ENCODE data around the gene HERPUD1.
A peak's percentile ranks its signal among the peaks of the same experiment; 100 is the strongest.

Gene HERPUD1

DNA sequence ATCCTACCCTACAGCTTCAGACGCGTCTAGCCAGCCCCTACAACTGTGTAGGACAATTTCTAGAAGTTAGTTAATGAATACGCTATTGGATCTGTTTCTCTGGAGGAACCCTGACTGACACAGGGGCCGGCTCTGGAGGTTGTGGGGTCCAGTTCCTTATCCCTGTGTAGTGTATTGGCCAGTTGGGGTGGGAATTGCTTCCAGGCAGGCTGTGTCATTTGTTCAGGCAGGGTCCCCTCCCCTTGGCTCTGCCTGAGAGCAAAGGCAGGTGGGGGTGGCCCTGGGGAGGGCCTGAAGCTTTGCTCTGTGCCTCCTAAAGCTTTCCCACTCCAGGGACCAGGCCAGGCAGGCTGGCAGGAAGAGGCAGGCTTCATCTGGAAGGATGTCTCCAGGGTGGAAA lies 18.1 kb downstream of the HERPUD1 start (continued):
- TF ChIP-seq, protein P1, sequence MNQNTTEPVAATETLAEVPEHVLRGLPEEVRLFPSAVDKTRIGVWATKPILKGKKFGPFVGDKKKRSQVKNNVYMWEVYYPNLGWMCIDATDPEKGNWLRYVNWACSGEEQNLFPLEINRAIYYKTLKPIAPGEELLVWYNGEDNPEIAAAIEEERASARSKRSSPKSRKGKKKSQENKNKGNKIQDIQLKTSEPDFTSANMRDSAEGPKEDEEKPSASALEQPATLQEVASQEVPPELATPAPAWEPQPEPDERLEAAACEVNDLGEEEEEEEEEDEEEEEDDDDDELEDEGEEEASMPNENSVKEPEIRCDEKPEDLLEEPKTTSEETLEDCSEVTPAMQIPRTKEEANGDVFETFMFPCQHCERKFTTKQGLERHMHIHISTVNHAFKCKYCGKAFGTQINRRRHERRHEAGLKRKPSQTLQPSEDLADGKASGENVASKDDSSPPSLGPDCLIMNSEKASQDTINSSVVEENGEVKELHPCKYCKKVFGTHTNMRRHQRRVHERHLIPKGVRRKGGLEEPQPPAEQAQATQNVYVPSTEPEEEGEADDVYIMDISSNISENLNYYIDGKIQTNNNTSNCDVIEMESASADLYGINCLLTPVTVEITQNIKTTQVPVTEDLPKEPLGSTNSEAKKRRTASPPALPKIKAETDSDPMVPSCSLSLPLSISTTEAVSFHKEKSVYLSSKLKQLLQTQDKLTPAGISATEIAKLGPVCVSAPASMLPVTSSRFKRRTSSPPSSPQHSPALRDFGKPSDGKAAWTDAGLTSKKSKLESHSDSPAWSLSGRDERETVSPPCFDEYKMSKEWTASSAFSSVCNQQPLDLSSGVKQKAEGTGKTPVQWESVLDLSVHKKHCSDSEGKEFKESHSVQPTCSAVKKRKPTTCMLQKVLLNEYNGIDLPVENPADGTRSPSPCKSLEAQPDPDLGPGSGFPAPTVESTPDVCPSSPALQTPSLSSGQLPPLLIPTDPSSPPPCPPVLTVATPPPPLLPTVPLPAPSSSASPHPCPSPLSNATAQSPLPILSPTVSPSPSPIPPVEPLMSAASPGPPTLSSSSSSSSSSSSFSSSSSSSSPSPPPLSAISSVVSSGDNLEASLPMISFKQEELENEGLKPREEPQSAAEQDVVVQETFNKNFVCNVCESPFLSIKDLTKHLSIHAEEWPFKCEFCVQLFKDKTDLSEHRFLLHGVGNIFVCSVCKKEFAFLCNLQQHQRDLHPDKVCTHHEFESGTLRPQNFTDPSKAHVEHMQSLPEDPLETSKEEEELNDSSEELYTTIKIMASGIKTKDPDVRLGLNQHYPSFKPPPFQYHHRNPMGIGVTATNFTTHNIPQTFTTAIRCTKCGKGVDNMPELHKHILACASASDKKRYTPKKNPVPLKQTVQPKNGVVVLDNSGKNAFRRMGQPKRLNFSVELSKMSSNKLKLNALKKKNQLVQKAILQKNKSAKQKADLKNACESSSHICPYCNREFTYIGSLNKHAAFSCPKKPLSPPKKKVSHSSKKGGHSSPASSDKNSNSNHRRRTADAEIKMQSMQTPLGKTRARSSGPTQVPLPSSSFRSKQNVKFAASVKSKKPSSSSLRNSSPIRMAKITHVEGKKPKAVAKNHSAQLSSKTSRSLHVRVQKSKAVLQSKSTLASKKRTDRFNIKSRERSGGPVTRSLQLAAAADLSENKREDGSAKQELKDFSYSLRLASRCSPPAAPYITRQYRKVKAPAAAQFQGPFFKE (tag by site-specific recombination; IDR thresholded peaks at IDR 0.05; ENCODE audit: borderline replicate concordance) = no peak

DNA sequence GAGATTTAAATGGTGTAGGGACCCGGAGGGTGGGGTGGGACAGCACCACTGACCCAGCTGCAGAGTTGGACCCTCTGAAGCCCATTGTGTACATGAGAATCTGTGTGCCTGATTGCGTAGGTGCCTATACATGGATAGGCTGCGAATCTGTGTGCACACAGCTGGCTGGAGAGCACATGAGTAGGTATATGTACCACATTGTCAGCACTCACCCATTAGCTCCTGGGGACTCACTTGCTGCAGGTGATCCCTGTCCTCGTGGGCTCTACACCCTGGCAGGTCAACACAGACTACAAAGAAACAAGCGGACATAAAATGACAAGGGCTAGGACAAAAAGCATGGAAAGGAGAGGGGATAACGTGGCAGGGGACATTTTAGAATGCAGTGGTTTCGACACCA lies 18.5 kb downstream of the HERPUD1 start:
- TF ChIP-seq SP7 (tag by site-specific recombination; IDR thresholded peaks at IDR 0.05) (no peak), ZNF175 (tag by site-specific recombination; IDR thresholded peaks at IDR 0.05) (no peak), ZBTB7A (tag by site-specific recombination; IDR thresholded peaks at IDR 0.05; ENCODE audit: low read depth) (no peak), ZNF416 (tag by site-specific recombination; IDR thresholded peaks at IDR 0.05) (no peak), ZNF37A (tag by site-specific recombination; IDR thresholded peaks at IDR 0.05) (no peak), GLIS2 (tag by site-specific recombination; IDR thresholded peaks at IDR 0.05) (no peak)
- TF ChIP-seq, protein P2, sequence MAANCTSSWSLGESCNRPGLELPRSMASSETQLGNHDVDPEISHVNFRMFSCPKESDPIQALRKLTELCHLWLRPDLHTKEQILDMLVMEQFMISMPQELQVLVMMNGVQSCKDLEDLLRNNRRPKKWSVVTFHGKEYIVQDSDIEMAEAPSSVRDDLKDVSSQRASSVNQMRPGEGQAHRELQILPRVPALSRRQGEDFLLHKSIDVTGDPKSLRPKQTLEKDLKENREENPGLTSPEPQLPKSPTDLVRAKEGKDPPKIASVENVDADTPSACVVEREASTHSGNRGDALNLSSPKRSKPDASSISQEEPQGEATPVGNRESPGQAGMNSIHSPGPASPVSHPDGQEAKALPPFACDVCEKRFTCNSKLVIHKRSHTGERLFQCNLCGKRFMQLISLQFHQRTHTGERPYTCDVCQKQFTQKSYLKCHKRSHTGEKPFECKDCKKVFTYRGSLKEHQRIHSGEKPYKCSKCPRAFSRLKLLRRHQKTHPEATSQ (tag by site-specific recombination; IDR thresholded peaks at IDR 0.05) = no peak
- TF ChIP-seq, protein P3, sequence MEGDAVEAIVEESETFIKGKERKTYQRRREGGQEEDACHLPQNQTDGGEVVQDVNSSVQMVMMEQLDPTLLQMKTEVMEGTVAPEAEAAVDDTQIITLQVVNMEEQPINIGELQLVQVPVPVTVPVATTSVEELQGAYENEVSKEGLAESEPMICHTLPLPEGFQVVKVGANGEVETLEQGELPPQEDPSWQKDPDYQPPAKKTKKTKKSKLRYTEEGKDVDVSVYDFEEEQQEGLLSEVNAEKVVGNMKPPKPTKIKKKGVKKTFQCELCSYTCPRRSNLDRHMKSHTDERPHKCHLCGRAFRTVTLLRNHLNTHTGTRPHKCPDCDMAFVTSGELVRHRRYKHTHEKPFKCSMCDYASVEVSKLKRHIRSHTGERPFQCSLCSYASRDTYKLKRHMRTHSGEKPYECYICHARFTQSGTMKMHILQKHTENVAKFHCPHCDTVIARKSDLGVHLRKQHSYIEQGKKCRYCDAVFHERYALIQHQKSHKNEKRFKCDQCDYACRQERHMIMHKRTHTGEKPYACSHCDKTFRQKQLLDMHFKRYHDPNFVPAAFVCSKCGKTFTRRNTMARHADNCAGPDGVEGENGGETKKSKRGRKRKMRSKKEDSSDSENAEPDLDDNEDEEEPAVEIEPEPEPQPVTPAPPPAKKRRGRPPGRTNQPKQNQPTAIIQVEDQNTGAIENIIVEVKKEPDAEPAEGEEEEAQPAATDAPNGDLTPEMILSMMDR (tag by site-specific recombination; IDR thresholded peaks at IDR 0.05) = no peak
- TF ChIP-seq, protein P4, sequence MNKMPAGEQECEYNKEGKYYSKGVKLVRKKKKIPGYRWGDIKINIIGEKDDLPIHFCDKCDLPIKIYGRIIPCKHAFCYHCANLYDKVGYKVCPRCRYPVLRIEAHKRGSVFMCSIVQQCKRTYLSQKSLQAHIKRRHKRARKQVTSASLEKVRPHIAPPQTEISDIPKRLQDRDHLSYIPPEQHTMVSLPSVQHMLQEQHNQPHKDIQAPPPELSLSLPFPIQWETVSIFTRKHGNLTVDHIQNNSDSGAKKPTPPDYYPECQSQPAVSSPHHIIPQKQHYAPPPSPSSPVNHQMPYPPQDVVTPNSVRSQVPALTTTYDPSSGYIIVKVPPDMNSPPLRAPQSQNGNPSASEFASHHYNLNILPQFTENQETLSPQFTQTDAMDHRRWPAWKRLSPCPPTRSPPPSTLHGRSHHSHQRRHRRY (tag by site-specific recombination; IDR thresholded peaks at IDR 0.05) = no peak
- H3K27ac ChIP-seq (ENCODE audit: extremely low read depth, low read depth, low read length) = no peak overlapping the region
- POLR2A ChIA-PET = interaction anchor here (0.9 to 1.1 kb wide), 2 partner anchors 17 to 19 kb away, joined by 3 to 4 read pairs; partner anchors contain the start of gene HERPUD1

DNA sequence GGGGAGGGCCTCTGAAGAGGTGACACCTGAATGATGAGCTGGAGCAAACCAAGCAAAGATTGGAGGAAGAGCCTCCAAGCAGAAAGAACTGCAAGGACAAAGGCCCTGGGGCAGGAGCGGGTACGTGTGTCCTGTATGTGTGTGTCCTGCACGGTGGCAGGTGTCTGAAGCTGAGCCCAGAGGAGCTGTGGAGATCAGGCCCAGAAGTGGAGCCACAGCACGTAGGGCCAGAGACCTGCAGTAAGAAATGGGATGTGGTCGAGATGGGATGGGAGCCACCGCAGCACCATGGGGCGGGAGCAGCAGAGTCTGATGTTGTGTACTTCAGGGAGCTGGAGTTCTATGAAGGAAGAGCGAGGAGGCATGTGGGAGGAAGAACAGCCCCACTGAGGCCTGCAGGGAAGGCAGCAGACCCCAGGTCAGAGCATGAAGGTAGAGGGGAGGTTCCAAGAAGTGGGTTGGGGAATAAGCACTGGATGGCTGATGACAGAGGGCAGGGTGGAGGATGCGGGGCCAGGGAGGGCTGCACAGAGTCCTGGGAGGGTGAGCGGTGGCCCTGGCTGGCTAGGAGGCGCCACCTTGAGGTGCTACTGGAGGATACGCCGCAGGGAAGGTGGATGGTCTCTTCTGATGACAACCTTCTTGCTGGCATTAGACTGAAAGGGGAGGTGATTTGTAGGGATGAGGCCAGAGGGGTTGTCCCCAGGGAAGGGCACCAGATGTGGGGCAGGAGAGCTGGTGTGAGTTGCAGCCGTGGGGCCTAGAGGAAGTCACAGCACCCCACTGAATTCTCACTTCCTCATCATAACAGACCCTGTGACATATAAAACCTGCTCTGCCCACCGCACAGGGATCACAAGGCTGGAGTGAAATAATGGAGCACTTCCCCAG lies 19.2 kb downstream of the HERPUD1 start:
- Histone ChIP-seq H3K36me3 (ENCODE audit: control insufficient read depth in 2 of 2, insufficient read depth in 1 of 2, low read length in 2 of 2) (peaks cover 0 to 1% of the 10 kb centered on the region in 2 experiments; a peak in 1 of 3 replicates), H3K27ac (ENCODE audit: extremely low read depth, low read depth, low read length) (no peak overlapping the region), H3K4me1 (ENCODE audit: control insufficient read depth, insufficient read depth, low read length) (no peaks in the 10 kb centered on the region), H3K9me3 (ENCODE audit: control insufficient read depth, insufficient read depth, low read depth, low read length) (no peaks in the 10 kb centered on the region), H3K4me3 (ENCODE audit: low read depth, low read length) (no peak overlapping the region)
- POLR2A ChIA-PET = interaction anchor here (0.9 to 1.1 kb wide), 2 partner anchors 18 to 19 kb away, joined by 3 to 4 read pairs; partner anchors contain the start of gene HERPUD1
- CTCF ChIA-PET = interaction anchor here (0.6 to 1.9 kb wide), 16 partner anchors 8 to 345 kb away, joined by 3 to 10 read pairs (median 5); no protein-coding TSS in a partner anchor
- TF ChIP-seq, protein P5, sequence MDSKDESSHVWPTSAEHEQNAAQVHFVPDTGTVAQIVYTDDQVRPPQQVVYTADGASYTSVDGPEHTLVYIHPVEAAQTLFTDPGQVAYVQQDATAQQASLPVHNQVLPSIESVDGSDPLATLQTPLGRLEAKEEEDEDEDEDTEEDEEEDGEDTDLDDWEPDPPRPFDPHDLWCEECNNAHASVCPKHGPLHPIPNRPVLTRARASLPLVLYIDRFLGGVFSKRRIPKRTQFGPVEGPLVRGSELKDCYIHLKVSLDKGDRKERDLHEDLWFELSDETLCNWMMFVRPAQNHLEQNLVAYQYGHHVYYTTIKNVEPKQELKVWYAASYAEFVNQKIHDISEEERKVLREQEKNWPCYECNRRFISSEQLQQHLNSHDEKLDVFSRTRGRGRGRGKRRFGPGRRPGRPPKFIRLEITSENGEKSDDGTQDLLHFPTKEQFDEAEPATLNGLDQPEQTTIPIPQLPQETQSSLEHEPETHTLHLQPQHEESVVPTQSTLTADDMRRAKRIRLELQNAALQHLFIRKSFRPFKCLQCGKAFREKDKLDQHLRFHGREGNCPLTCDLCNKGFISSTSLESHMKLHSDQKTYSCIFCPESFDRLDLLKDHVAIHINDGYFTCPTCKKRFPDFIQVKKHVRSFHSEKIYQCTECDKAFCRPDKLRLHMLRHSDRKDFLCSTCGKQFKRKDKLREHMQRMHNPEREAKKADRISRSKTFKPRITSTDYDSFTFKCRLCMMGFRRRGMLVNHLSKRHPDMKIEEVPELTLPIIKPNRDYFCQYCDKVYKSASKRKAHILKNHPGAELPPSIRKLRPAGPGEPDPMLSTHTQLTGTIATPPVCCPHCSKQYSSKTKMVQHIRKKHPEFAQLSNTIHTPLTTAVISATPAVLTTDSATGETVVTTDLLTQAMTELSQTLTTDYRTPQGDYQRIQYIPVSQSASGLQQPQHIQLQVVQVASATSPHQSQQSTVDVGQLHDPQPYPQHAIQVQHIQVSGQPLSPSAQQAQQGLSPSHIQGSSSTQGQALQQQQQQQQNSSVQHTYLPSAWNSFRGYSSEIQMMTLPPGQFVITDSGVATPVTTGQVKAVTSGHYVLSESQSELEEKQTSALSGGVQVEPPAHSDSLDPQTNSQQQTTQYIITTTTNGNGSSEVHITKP (tag by site-specific recombination; IDR thresholded peaks at IDR 0.05) = peak; percentile 68
- TF ChIP-seq, protein P6, sequence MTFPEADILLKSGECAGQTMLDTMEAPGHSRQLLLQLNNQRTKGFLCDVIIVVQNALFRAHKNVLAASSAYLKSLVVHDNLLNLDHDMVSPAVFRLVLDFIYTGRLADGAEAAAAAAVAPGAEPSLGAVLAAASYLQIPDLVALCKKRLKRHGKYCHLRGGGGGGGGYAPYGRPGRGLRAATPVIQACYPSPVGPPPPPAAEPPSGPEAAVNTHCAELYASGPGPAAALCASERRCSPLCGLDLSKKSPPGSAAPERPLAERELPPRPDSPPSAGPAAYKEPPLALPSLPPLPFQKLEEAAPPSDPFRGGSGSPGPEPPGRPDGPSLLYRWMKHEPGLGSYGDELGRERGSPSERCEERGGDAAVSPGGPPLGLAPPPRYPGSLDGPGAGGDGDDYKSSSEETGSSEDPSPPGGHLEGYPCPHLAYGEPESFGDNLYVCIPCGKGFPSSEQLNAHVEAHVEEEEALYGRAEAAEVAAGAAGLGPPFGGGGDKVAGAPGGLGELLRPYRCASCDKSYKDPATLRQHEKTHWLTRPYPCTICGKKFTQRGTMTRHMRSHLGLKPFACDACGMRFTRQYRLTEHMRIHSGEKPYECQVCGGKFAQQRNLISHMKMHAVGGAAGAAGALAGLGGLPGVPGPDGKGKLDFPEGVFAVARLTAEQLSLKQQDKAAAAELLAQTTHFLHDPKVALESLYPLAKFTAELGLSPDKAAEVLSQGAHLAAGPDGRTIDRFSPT (tag by site-specific recombination; IDR thresholded peaks at IDR 0.05) = no peak
- TF ChIP-seq ZSCAN30 (tag by site-specific recombination; IDR thresholded peaks at IDR 0.05) (no peak), SP7 (tag by site-specific recombination; IDR thresholded peaks at IDR 0.05) (peak; percentile 51; the same call in 1 of the 2 replicates)

More for the DNA sequence above, 18.5 kb downstream of the HERPUD1 start:
- CTCF ChIA-PET = interaction anchor here (0.5 to 1.9 kb wide), 12 partner anchors 7 to 244 kb away, joined by 3 to 10 read pairs (median 5); no protein-coding TSS in a partner anchor
- Histone ChIP-seq H3K9me3 (ENCODE audit: control insufficient read depth, insufficient read depth, low read depth, low read length) (no peaks in the 10 kb centered on the region), H3K4me1 (ENCODE audit: control insufficient read depth, insufficient read depth, low read length) (no peaks in the 10 kb centered on the region), H3K36me3 (ENCODE audit: control insufficient read depth in 2 of 2, insufficient read depth in 1 of 2, low read length in 2 of 2) (peaks cover under 1 to 3% of the 10 kb centered on the region in 2 experiments; a peak in 2 of 3 replicates), H3K4me3 (ENCODE audit: low read depth, low read length) (no peak overlapping the region)

All from HEK293 (cell line).